GM03348 (cell line): Measurements from ENCODE around the gene COLEC12.

ENCODE experiments used
- DNase-seq: peaks from one replicate; pipeline ENCODE4 v3.0.0; 2012; ENCODE audit warnings: low spot score

Gene COLEC12

DNA sequence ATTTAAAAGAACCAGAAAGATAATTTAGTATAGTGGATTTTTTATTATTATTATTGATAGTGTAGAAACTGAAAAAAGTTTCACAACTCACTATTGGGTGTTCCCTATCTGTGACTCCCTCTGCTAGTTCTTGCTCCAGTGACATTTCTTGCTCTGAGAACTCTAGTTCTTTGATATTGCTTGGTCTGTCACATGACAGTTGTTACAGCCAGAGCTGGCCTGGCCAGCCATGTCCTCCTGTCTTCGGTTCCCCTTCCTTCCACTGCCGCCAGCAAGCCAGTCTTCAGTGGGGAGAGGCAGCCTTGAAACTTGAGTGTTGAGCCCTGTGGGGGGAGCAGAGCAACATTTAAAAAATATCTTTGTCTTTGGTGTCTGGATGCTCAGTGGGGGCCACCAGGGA lies 225.0 kb downstream of the COLEC12 start:
- no peak for DNase-seq

DNA sequence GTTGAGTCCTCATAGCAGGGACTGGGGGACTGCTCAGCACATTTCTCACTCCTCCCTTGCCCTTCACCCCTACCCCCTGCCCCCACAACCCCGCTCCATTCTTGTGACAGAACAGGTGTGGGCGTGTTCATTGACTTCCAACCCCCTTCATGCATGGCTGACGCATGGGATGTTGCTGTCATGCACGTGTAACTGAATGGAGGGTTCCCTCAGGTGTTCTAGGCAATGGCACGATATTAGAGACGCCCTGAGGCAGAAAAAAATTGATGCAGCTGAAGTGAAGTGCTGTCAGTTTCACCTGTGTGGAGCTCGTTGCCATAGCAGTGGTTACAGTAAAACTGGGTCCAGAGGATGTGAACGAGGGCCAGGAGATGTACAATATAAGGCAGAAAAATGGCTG lies 226.2 kb downstream of the COLEC12 start:
- no peak for DNase-seq

DNA sequence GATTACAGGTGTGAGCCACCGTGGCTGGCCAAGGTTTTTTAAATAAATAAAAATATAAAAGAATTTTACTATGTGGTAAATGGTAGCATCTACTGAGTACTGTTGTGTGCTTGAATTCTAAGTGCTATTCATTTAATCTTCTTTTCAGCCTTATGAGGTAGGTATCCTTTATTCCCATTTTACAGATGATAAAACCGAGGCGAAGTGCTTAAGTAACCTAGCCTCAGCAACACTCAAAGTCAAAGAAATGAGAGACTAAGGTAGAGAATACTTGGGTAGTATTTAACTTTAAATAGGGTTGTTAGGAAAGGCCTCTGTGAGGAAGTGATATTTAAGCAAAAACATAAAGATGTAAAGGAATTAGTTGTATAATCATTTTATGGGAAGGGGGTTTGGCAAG lies 227.0 kb downstream of the COLEC12 start:
- no peak for DNase-seq

DNA sequence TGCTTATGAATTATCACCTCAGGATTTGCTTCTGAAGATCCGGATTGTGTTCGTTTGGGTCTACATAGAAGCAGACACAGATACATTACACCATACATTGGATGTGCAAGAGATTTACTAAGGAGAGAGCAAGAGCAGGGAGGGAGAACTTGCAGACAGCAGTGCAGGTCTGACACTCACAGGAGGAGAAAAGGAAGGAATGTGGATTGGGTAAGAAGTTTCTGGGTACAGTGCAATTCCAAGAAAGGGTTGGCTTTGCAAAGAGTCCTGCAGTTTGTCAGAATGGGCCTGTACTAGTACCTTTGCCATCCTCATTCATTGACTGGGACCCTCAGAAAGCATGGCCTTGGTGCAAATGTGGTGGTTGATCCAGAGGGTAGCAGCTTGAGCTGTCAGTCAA lies 227.9 kb downstream of the COLEC12 start:
- no peak for DNase-seq

DNA sequence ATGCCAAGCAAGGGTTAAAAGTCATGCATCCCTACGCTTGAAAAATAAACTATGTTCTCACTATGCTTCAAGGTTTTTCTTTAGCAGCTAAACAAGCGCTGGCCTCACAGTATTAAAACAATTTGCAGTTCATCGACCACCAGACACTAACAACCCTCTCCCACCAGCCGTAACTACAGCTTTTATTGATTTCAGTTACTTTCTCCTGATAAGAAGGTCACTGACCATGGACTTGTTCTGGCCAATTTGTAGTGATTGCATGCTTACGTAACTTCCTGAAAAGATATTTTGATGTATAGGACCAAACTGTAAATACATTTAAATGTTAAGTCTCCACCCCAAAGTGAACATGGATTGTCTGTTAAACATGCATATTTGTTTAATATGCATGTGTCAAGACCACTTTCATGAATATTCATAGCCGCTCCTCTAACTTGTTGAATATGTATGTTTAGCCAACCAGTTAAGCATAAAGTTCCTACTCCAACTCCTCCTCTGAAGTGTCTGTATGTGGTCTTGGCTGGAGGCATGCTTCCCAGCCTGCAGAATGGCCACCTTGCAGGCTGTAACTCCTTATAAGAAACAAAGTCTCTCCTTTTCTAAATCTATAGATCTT lies 230.9 kb downstream of the COLEC12 start:
- no peak for DNase-seq

DNA sequence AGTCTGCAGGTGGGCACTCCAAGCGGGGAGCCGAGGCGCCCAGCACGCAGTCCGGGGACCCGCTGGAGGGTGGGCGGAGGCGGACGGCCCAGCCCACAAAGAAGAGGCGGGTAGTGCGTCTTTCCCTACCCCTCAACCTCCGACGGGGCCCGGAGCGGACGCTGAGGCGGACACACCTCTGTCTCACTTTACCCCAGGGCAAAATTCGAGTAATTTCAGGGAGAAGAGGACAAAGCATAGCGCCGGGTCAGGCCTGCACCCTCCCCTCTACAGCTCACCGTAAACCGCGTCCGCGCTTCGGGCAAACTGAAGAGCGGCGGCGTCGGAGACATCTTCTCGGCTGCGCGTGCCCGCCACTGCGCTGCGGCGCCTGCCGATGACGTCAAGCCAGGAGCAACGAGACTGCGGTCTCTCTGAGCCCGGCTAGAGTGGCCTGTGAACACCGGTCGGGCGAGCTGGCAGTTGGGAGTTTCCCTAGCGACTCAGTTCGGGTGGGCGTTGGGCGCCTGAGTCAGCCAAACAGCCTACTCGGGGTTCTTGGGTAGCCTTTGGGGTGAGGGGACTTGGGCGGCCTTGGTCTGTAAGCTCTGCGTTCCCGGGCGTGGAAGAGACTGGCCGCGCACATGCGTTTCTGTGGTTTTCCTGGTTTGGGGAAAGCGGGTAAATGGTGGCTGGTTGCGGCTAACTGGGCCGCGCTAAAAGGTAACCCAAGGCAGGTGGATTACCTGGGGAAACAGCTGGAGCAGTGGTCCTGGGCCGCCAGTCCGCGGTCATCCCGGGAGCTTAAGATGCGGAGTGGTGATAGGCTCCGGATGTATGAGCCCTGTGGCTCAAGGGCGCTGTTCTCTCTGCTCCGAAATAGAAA lies 232.6 kb downstream of the COLEC12 start, which contains the start of gene THOC1:
Gene THOC1, minus strand, starts transcription at position 360 of the 865 bp plus-strand sequence. Its CDS starts 28 bp downstream, at position 332.
- DNase-seq = peak; percentile 95

DNA sequence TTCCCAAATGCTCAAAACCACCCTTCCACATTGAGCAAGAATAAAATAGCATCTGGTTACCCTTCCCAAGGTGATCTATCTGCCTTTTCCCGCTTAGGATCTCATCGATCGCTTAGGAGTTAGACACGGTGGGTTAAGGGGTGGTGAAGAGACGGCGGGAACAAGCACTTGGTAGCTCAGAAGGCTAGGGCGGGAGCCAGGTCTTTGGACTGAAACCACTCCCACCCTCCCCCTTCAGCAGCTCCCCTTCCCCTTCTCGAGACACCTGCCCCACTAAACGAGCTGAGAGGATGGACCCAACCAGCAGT lies 233.2 kb downstream of the COLEC12 start:
- DNase-seq = no peak
